NCI-H1694 (cell line): Measurements from ENCODE around the gene PRSS27.
"Not testable (repeated sequence)": the region's sequence is repeated elsewhere in the genome, so short reads cannot be mapped to it uniquely, and the experiment has no call there.

ENCODE experiments used
- DNase-seq: peaks from one replicate; lab custom pipeline; 2025; lab: John Stamatoyannopoulos, UW

Gene PRSS27

GRCh38 chr16:2724088-2724676 is 4.2 kb upstream of the PRSS27 start:
- no peak for DNase-seq

GRCh38 chr16:2721634-2722173 is 1.7 kb upstream of the PRSS27 start:
- DNase-seq: not testable (repeated sequence)

- DNase-seq: peak; percentile 67
These were observed 952 bp upstream of the PRSS27 start for GRCh38 chr16:2720719-2721633.

GRCh38 chr16:2719328-2720063 is 528 bp downstream of the PRSS27 start:
- DNase-seq: no peak

GRCh38 chr16:2717383-2718263 is 2.4 kb downstream of the PRSS27 start:
- DNase-seq: no peak

- DNase-seq: no peak
These were observed 3.1 kb downstream of the PRSS27 start for GRCh38 chr16:2716948-2717347.

GRCh38 chr16:2715966-2716885 is 3.8 kb downstream of the PRSS27 start:
- DNase-seq: no peak

- DNase-seq: no peak
These were observed 4.5 kb downstream of the PRSS27 start for GRCh38 chr16:2715519-2715918.

- no peak for DNase-seq
These were observed 5.0 kb downstream of the PRSS27 start for GRCh38 chr16:2715064-2715463.

- no peak for DNase-seq
These were observed 5.8 kb downstream of the PRSS27 start for GRCh38 chr16:2713985-2714774.

- DNase-seq: no peak
These were observed 6.5 kb downstream of the PRSS27 start for GRCh38 chr16:2713523-2713922.

GRCh38 chr16:2712546-2712945 is 7.5 kb downstream of the PRSS27 start:
- DNase-seq: no peak

- no peak for DNase-seq
These were observed 8.0 kb downstream of the PRSS27 start for GRCh38 chr16:2712063-2712441.

- no peak for DNase-seq
These were observed 8.5 kb downstream of the PRSS27 start for GRCh38 chr16:2711370-2712062.

GRCh38 chr16:2710711-2711231 is 9.3 kb downstream of the PRSS27 start:
- peak; percentile 65 for DNase-seq

- DNase-seq: no peak
These were observed 9.9 kb downstream of the PRSS27 start for GRCh38 chr16:2710021-2710710.

- DNase-seq: no peak
These were observed 10.4 kb downstream of the PRSS27 start for GRCh38 chr16:2709588-2709984.

GRCh38 chr16:2708955-2709587 is 11.0 kb downstream of the PRSS27 start:
- no peak for DNase-seq
